Epithelial cell of proximal tubule (primary cell): Measurements from ENCODE around the gene CTSZ. TPM values are rescaled to one million over a fixed set of nuclear protein-coding genes. Genes with fewer than 3 reads are reported as not detected.

Experiments
- DNase-seq: peaks from one replicate; pipeline ENCODE4 v3.0.0-alpha.2; 2011; ENCODE audit warnings: low read depth
- H3K4me3 ChIP-seq: 2 replicates; pipeline ENCODE4 v1.5.1; 2011; ENCODE audit warnings: low read depth, mild to moderate bottlenecking, low read length
- total RNA-seq: library from RNA; depleted of rRNA; stranded (reverse); fragments of >200 nt; gene quantifications from 2 replicates; pipeline ENCODE4 v1.2.3, GENCODE V29; 2015
- TF ChIP-seq, protein P1 (sequence below): conservative IDR thresholded peaks from 2 replicates; pipeline ENCODE4 v1.5.1; 2012; ENCODE audit warnings: low read depth, mild to moderate bottlenecking, low read length

The CTSZ gene
- total RNA-seq, 1 donor from 2014 or later = 98.1 TPM

DNA sequence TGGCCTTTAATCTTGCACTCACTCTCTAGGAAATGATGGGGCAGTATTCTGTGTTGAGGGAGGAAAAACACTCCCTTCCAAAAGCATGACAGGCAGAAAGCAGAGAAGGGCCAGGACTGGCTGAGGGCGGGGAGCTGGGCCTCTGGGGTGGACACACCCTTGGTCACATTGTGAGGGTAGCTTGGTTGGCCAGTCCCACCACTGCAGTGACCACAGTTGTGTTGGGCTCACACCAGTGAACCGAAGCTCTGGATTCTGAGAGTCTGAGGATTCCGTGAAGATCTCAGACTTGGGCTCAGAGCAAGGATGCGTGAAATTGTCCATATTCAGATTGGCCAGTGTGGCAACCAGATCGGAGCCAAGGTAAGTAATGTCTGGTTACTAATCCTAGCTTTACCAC lies 12.2 kb upstream of the CTSZ start, which contains the start of gene TUBB1:
TSS of gene TUBB1 (plus strand) at position 213 of the 400 bp plus-strand sequence. CDS start at position 307, 94 bp downstream.
- H3K4me3 ChIP-seq = no peak within 1 kb of the TSS
- TF ChIP-seq, protein P1, sequence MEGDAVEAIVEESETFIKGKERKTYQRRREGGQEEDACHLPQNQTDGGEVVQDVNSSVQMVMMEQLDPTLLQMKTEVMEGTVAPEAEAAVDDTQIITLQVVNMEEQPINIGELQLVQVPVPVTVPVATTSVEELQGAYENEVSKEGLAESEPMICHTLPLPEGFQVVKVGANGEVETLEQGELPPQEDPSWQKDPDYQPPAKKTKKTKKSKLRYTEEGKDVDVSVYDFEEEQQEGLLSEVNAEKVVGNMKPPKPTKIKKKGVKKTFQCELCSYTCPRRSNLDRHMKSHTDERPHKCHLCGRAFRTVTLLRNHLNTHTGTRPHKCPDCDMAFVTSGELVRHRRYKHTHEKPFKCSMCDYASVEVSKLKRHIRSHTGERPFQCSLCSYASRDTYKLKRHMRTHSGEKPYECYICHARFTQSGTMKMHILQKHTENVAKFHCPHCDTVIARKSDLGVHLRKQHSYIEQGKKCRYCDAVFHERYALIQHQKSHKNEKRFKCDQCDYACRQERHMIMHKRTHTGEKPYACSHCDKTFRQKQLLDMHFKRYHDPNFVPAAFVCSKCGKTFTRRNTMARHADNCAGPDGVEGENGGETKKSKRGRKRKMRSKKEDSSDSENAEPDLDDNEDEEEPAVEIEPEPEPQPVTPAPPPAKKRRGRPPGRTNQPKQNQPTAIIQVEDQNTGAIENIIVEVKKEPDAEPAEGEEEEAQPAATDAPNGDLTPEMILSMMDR = no peak
- DNase-seq = no peak

DNA sequence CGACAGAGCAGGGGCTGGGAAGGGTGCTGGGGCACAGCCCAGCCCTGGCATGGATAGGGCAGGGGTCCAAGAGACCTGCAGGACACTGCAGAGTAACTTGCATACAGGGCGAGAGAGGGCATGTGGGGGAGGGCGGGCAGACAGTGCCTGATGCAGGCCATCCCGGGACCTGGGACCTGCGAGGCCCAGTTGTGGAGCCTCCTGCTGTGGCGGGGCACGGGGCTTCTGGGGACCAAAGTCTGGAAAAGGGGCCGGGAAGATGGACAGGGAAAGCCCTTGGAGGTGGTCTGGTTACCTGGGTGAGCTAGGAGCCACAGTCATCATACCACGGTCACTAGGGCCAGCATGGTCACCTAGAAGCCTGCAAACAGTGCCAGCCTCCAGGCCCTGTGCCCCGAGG lies 11.8 kb upstream of the CTSZ start:
- DNase-seq = no peak
- TF ChIP-seq, protein P1 = no peak
- no peak overlapping the region for H3K4me3 ChIP-seq

DNA sequence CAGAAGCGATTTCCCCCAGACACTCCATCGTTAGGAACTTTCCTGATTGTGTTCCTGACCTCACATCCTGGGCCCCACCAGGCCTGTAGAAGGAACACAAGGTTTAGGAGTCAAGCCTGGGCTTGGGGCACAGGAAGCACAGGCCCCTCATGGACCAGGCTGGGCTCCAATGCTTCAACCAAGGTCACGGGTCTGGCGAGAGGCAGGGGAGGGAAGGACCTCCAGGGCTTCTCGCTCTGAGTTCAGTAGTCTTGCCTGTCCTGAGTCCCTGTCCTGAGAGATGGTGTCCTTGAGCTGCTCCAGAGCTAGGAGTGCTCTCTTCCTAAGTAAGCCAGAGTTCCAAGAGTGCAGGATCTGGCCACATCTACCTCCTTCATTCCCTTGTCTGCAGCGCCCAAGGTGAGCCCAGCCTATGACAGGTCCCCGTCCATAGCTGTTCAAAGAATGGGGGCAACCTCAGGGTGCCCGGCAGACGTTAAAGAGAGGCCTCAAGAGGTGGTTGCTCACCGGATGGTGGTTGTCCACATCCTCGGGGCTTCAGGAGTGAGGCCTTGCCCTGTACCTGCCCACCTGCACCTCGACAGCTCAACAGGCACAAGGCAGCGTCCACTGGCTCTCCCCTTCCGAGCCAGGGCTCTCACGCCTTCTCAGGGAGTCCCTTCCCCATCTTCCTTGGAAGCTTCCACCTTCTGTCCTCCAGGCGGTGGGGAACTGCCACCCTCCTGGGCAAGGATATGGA lies 10.6 kb upstream of the CTSZ start:
- DNase-seq = no peak
- TF ChIP-seq, protein P1 = no peak
- H3K4me3 ChIP-seq = no peak overlapping the region

DNA sequence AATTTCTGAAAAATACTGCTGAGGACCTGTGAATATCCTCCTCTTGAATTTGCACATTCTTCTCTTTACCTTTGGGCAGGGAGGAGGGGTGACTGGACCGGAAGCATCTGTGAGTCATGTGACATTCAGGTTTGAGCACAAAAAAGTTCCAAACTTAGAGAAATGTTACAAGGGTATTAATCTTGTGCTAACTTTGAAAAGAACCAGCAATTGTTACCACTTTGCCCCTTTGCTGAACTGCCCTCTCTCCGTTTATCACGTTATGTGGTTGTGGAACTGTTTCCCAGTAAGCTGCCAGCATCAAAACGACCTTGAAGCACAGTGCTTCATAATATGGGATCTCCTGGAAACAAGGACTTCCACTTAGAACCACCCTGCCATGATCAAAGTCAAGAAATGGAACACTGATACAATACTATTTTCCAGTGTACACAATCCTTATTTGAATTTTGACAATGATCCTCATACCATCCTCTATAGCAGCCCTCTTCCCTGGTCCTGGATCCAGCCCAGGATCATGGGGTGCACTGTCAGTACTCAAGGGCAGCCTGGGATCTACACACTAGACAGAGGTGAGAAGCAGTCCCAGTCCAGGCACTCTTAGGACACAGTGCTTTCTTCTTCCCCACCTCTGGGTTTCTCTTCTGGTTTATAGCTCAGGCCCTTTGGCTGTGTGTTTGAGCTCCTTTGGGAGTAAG lies 9.9 kb upstream of the CTSZ start:
- DNase-seq = no peak
- no peak overlapping the region for H3K4me3 ChIP-seq
- TF ChIP-seq, protein P1 = no peak

DNA sequence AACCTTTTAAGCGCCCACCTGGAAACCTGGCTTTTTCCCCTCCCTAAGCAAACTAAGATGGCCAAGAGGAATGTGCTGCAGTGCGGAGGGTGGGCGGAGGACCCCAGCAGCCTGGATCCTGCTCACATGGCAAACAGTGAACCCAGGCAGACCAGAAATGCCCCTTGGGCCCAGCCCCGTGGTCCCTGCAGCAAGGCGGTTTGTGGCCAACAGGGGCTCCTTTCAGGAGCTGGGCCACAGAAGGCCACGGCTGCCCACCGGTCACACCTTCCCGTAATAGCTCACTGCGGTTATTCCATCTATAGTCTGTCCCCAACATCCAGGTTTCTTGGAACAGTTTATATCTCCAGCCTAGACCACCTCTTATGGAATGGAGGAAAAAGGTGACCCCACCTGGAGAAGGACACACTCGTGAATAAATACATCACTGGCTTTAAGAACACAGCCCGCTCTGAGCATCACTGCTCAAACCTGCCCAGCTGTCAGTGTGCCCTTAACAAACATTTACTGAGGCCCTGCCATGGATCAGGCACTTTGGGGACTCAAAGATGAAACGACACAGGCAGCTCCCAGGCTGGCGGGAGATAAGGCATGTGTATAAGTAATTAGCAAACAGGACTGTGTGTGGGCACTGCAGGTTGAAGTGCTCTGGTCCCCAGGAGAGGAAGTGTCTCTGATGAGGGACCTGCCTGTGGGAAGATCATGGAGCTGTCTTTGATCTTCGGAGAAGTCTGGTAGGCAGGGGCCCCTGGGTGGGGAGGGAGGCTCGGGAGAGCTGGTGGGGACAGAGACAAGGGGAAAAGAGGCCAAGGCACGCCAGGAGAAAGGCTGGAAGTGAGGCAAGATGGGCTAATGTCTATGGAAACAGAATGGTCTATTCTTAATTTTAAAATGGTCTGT lies 9.0 kb upstream of the CTSZ start:
- TF ChIP-seq, protein P1 = no peak
- H3K4me3 ChIP-seq = no peak overlapping the region
- no peak for DNase-seq

DNA sequence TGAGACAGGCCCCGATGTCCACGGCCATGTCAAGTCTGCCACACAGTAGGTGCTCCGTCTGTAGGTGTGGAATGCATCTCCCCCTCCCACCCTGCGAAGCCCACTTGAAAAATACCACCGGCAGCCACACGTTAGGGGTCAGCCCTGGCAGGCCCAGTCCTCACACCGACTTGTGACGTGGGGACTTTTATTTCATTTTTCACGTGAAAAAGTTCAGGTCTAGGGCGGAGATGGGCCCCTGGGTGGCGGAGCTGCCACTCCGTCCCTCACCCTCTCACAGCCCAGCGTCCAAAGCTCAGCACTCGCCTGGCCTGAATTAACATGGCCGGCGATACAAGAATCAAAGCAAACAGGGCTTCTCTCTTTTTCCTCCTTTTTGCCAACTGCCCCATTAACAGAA lies 8.4 kb upstream of the CTSZ start:
- no peak for DNase-seq
- TF ChIP-seq, protein P1 = no peak
- H3K4me3 ChIP-seq = no peak overlapping the region
